Gastrocnemius medialis (tissue), 4 donors: Measurements from ENCODE around the gene ACHE. TPM values are rescaled to one million over a fixed set of nuclear protein-coding genes. Genes with fewer than 3 reads are reported as not detected.
A peak's percentile ranks its signal among the peaks of the same experiment; 100 is the strongest.

ENCODE experiments used
- ATAC-seq, 2 donors: fragments of 150-250 bp; one replicate each; pipeline ENCODE4 v1.9.1; 2016
- DNase-seq, 2 donors: peaks; one replicate each; pipeline ENCODE4 v3.0.0-alpha.2; 2019
- H3K27ac ChIP-seq, 4 donors: fragments of 200-600 bp; sonication (generic); 1 replicate in 1 of 4; 2 replicates in 3 of 4; pipeline ENCODE4 v1.5.1; 2016 to 2018; ENCODE audit warnings: mild to moderate bottlenecking in 2 of 4, moderate library complexity in 1 of 4
- H3K27me3 ChIP-seq, 3 donors: fragments of 200-600 bp; sonication (generic) in 2 of 3; 1 replicate in 1 of 3; 2 replicates in 2 of 3; pipeline versions ENCODE4 v1.5.1 to v1.6.0; 2016 to 2019; ENCODE audit warnings: mild to moderate bottlenecking in 1 of 3, moderate library complexity in 1 of 3
- H3K36me3 ChIP-seq, 2 donors: fragments of 200-600 bp; sonication (generic) in 1 of 2; one replicate each; pipeline ENCODE4 v1.5.1; 2017 to 2018
- H3K4me1 ChIP-seq, 2 donors: fragments of 200-600 bp; sonication (generic) in 1 of 2; one replicate each; pipeline ENCODE4 v1.5.1; 2016 to 2017; ENCODE audit warnings: mild to moderate bottlenecking in 2 of 2
- H3K4me3 ChIP-seq, 4 donors: fragments of 200-600 bp; sonication (generic) in 3 of 4; 1 replicate in 1 of 4; 2 replicates in 3 of 4; pipeline ENCODE4 v1.5.1; 2016 to 2019; ENCODE audit warnings: mild to moderate bottlenecking in 2 of 4
- H3K9me3 ChIP-seq, 3 donors: fragments of 200-600 bp; sonication (generic) in 2 of 3; 1 replicate in 1 of 3; 2 replicates in 2 of 3; pipeline ENCODE4 v1.5.1; 2016 to 2019
- POLR2A ChIP-seq, 2 donors: fragments of 450-650 bp; IDR thresholded peaks; one replicate each; pipeline ENCODE4 v1.6.1; 2017; ENCODE audit warnings: antibody characterized with exemption in 2 of 2, mild to moderate bottlenecking in 2 of 2, moderate library complexity in 2 of 2
- in situ Hi-C, 4 donors: fragments of 200-750 bp; cut with MboI; loops; one replicate each; pipeline versions ENCODE4 v1.15.0 to v1.8.0; 2017; ENCODE audit warnings: low sequenced_read_pairs in 4 of 4
- intact Hi-C: fragments of 100-400 bp; cut with DNase I; formaldehyde crosslinking; loops from one replicate; pipeline ENCODE4 v1.15.1; 2023; ENCODE audit warnings: low total_unique reads
- total RNA-seq, 4 donors: library from RNA; depleted of rRNA; stranded (reverse); fragments of >200 nt; gene quantifications; one replicate each; pipeline versions ENCODE4 v1.1.0 to v1.2.3, GENCODE V29; 2016
- TF ChIP-seq, protein P1 (sequence below), 5 experiments: fragments of 450-650 bp in 3 of 5; fragments of 200-600 bp in 2 of 5; sonication (generic) in 2 of 5; IDR thresholded peaks in 4 of 5; conservative IDR thresholded peaks in 1 of 5; 1 replicate in 4 of 5; 2 replicates in 1 of 5; pipeline ENCODE4 v1.5.1; 2016 to 2019; ENCODE audit warnings: antibody characterized with exemption in 5 of 5, mild to moderate bottlenecking in 3 of 5, moderate library complexity in 3 of 5

Gene ACHE
- total RNA-seq, 4 donors from 2014 or later, result 6.5 to 59.5 (median 11.4) TPM

- no peaks in the 10 kb centered on the region for H3K27me3 ChIP-seq
- TF ChIP-seq POLR2A (IDR thresholded peaks at IDR 0.05), result no peak
- TF ChIP-seq, protein P1, sequence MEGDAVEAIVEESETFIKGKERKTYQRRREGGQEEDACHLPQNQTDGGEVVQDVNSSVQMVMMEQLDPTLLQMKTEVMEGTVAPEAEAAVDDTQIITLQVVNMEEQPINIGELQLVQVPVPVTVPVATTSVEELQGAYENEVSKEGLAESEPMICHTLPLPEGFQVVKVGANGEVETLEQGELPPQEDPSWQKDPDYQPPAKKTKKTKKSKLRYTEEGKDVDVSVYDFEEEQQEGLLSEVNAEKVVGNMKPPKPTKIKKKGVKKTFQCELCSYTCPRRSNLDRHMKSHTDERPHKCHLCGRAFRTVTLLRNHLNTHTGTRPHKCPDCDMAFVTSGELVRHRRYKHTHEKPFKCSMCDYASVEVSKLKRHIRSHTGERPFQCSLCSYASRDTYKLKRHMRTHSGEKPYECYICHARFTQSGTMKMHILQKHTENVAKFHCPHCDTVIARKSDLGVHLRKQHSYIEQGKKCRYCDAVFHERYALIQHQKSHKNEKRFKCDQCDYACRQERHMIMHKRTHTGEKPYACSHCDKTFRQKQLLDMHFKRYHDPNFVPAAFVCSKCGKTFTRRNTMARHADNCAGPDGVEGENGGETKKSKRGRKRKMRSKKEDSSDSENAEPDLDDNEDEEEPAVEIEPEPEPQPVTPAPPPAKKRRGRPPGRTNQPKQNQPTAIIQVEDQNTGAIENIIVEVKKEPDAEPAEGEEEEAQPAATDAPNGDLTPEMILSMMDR (IDR thresholded peaks at IDR 0.05 in 4 of 5, conservative IDR thresholded peaks at IDR 0.05 in 1 of 5), result no peak
- peaks cover 0 to 57% of the 10 kb centered on the region in 2 donors for H3K36me3 ChIP-seq
- H3K4me3 ChIP-seq, result no peak overlapping the region
- DNase-seq (no peak), ATAC-seq (no peak)
- no peaks in the 10 kb centered on the region for H3K9me3 ChIP-seq
- peaks cover 32 to 34% of the 10 kb centered on the region in 2 donors for H3K4me1 ChIP-seq
- H3K27ac ChIP-seq, result no peak overlapping the region
- in situ Hi-C loops, result no loop called here
- intact Hi-C loops, result loop anchor here (5.0 to 10.0 kb wide), 2 partner anchors 338 to 1325 kb away; partner anchors contain the start of genes FAM200A, PLOD3, ZNF655 and ZNHIT1
Observed at GRCh38 chr7:100879685-100880261, 15.9 kb downstream of the ACHE start.

- H3K27me3 ChIP-seq, result no peaks in the 10 kb centered on the region
- H3K36me3 ChIP-seq, result peaks cover 0 to 46% of the 10 kb centered on the region in 2 donors
- H3K4me3 ChIP-seq, result no peak overlapping the region
- H3K9me3 ChIP-seq, result no peaks in the 10 kb centered on the region
- H3K4me1 ChIP-seq, result peaks cover 37 to 42% of the 10 kb centered on the region in 2 donors
- in situ Hi-C loops (no loop called here), intact Hi-C loops (loop anchor here (5.0 to 10.0 kb wide), 2 partner anchors 339 to 1324 kb away; partner anchors contain the start of genes FAM200A, PLOD3, ZNF655 and ZNHIT1)
- TF ChIP-seq, protein P1 (IDR thresholded peaks at IDR 0.05 in 4 of 5, conservative IDR thresholded peaks at IDR 0.05 in 1 of 5), result no peak
- no peak for TF ChIP-seq POLR2A (IDR thresholded peaks at IDR 0.05)
- H3K27ac ChIP-seq, result peak overlapping the region in 3 of 4 donors; percentile 93 to 98 (median 98)
- ATAC-seq (no peak), DNase-seq (no peak)
Observed at GRCh38 chr7:100878685-100879084, 17.0 kb downstream of the ACHE start.

DNA sequence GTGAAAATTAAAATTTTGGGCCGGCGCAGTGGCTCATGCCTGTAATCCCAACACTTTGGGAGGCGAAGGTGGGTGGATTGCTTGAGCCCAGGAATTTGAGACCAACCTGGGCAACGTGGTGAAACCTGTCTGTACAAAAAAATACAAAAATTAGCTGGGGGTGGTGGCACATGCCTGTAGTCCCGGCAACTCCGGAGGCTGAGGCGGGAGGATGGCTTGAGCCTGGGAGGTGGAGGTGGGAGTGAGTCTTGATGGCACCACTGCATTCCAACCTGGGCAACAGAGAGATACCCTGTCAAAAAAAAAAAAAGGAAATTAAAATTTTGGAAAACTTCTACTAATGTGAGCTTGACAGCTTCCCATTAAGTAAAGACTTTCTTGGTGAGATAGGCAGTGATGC is 17.7 kb downstream of the ACHE start:
- H3K4me1 ChIP-seq, result peaks cover 37 to 42% of the 10 kb centered on the region in 2 donors
- ATAC-seq (no peak), DNase-seq (no peak)
- no peaks in the 10 kb centered on the region for H3K27me3 ChIP-seq
- H3K27ac ChIP-seq, result peak overlapping the region; percentile 93 to 98 (median 96)
- H3K36me3 ChIP-seq, result peaks cover 0 to 40% of the 10 kb centered on the region in 2 donors
- H3K9me3 ChIP-seq, result no peaks in the 10 kb centered on the region
- intact Hi-C loops, result loop anchor here (5.0 to 10.0 kb wide), 2 partner anchors 339 to 1323 kb away; partner anchors contain the start of genes FAM200A, PLOD3, ZNF655 and ZNHIT1
- TF ChIP-seq, protein P1 (IDR thresholded peaks at IDR 0.05 in 4 of 5, conservative IDR thresholded peaks at IDR 0.05 in 1 of 5), result no peak
- TF ChIP-seq POLR2A (IDR thresholded peaks at IDR 0.05), result no peak
- no peak overlapping the region for H3K4me3 ChIP-seq
- in situ Hi-C loops, result no loop called here

DNA sequence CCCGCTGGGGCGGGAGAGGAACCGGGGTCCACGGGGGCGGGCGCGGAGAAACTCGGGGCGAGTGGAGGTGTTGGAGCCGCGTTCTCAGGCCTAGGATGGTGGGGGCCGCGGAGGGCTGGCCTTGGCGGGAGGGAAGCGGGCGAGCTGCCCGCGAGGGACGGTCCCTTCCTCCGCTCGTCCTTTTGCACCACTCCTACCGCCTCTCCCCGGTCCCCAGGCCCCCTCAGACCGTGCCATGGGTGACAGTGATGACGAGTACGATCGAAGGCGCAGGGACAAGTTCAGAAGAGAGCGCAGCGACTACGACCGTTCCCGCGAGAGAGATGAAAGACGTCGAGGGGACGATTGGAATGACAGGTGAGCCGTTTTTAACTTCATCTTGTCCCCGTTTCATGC is 20.3 kb downstream of the ACHE start:
- Histone ChIP-seq H3K27ac (peak overlapping the region; percentile 93 to 98 (median 96)), H3K9me3 (no peaks in the 10 kb centered on the region), H3K4me3 (peak overlapping the region; percentile 70 to 99 (median 90)), H3K27me3 (no peaks in the 10 kb centered on the region), H3K4me1 (peaks cover 37 to 42% of the 10 kb centered on the region in 2 donors), H3K36me3 (peaks cover 0 to 13% of the 10 kb centered on the region in 2 donors)
- peak; percentile 5 to 18 for ATAC-seq
- no peak for DNase-seq
- intact Hi-C loops (loop anchor here (1.0 to 10.0 kb wide), 3 partner anchors 14 to 1321 kb away; partner anchors contain the start of genes FAM200A, PLOD3, UFSP1 and ZNF655), in situ Hi-C loops (no loop called here)
- TF ChIP-seq, protein P1 (IDR thresholded peaks at IDR 0.05 in 4 of 5, conservative IDR thresholded peaks at IDR 0.05 in 1 of 5), result no peak
- TF ChIP-seq POLR2A (IDR thresholded peaks at IDR 0.05), result no peak
